ENCODE data around the gene MIPOL1. TPM values are rescaled to one million over a fixed set of nuclear protein-coding genes. Genes with fewer than 3 reads are reported as not detected.
"Not testable (repeated sequence)": the region's sequence is repeated elsewhere in the genome, so short reads cannot be mapped to it uniquely, and the experiment has no call there.

MIPOL1 gene
- total RNA-seq, 4 donors from 2014 or later = 17.0 to 43.4 (median 30.2) TPM

DNA sequence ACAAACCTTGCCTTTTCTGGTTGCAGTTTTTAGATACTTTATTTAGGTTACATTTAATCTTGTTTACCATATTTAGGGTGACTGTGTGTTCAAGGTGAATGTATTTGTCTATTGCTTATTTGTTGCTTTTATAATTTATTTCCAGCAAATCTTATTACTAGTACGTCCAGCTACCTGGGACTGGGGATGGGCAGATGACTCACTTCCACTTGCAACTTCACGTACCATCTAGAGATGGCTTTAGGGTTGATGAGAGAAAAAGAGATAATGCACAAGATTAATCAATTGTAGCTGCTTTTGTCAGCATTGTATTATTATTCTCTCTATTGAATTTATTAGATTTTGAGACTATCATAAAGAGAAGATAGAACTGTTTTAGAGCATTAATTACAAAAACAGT, 5.1 kb downstream of the MIPOL1 start:
- H3K36me3 ChIP-seq = no peaks in the 10 kb centered on the region
- no peak for TF ChIP-seq POLR2A (IDR thresholded peaks at IDR 0.05)
- TF ChIP-seq, protein P1, sequence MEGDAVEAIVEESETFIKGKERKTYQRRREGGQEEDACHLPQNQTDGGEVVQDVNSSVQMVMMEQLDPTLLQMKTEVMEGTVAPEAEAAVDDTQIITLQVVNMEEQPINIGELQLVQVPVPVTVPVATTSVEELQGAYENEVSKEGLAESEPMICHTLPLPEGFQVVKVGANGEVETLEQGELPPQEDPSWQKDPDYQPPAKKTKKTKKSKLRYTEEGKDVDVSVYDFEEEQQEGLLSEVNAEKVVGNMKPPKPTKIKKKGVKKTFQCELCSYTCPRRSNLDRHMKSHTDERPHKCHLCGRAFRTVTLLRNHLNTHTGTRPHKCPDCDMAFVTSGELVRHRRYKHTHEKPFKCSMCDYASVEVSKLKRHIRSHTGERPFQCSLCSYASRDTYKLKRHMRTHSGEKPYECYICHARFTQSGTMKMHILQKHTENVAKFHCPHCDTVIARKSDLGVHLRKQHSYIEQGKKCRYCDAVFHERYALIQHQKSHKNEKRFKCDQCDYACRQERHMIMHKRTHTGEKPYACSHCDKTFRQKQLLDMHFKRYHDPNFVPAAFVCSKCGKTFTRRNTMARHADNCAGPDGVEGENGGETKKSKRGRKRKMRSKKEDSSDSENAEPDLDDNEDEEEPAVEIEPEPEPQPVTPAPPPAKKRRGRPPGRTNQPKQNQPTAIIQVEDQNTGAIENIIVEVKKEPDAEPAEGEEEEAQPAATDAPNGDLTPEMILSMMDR (IDR thresholded peaks at IDR 0.05) = no peak
- 95 to 96% methylated on average over 2 of the region's 2 CpGs for WGBS, 2 donors
- H3K4me1 ChIP-seq = no peaks in the 10 kb centered on the region
- intact Hi-C loops (cut with DNase I) = no loop called here
- H3K9me3 ChIP-seq = no peaks in the 10 kb centered on the region
- no peak for DNase-seq
- H3K27me3 ChIP-seq = no peaks in the 10 kb centered on the region
- no peak overlapping the region for H3K27ac ChIP-seq
- no peak overlapping the region for H3K4me3 ChIP-seq (replicated peaks in 1 of 3)

DNA sequence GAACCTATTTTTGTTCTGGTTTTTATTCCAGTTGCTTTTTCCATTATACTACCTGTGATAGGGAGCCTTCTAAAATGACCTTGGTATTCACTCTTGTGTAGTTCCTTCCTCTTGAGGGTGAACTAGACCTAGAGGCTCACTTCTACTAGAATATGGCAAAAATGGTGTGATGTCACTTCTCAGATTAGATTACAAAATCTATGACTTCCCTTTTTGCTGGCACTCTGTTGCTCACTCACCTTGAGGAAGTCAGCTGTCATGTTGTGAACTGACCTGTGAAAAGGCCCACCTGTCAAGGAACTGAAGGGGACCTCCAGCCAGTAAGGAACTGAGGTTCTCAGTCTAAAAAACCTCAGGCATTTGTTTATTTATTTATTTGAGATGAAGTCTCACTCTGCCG, 5.7 kb downstream of the MIPOL1 start:
- no peaks in the 10 kb centered on the region for H3K9me3 ChIP-seq
- intact Hi-C loops (cut with DNase I) = no loop called here
- no peak overlapping the region for H3K4me3 ChIP-seq (replicated peaks in 1 of 3)
- 86 to 100% methylated on average over 1 of the region's 1 CpG for WGBS, 2 donors
- TF ChIP-seq, protein P1 (IDR thresholded peaks at IDR 0.05) = no peak
- no peak for TF ChIP-seq POLR2A (IDR thresholded peaks at IDR 0.05)
- H3K4me1 ChIP-seq = no peaks in the 10 kb centered on the region
- no peak overlapping the region for H3K27ac ChIP-seq
- H3K36me3 ChIP-seq = no peaks in the 10 kb centered on the region
- no peaks in the 10 kb centered on the region for H3K27me3 ChIP-seq
- no peak for DNase-seq

DNA sequence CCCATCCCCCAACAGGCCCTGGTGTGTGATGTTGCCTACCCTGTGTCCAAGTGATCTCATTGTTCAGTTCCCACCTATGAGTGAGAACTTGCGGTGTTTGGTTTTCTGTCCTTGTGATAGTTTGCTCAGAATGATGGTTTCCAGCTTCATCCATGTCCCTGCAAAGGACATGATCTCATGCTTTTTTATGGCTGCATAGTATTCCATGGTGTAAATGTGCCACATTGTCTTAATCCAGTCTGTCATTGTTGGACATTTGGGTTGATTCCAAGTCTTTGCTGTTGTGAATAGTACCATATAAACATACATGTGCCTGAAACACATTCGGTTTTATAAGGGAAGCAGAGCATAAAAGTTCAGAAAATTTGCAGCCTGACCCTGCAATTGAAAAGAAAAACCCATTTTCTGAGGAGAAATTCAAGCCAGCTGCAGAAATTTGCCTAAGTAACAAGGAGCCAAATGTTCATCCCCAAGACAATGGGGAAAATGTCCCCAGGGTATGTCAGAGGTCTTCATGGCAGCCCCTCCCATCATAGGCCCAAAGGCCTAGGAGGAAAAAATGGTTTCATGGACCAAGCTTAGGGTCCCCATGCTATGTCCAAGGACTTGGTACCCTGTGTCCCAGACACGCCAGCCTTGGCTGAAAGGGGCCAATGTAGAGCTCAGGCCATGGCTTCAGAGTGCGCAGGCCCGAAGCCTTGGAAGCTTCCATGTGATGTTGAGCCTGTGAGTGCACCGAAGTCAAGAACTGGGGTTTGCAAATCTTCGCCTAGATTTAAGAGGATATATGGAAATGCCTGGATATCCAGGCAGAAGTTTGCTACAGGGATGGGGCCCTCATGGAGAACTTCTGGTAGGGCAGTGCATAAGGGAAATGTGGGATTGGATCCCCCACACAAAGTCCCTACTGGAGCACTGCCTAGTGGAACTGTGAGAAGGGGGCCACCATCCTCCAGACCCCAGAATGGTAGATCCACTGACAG, 8.2 kb downstream of the MIPOL1 start:
- H3K36me3 ChIP-seq; H3K4me3 ChIP-seq (replicated peaks in 1 of 3); H3K4me1 ChIP-seq; DNase-seq; H3K9me3 ChIP-seq; H3K27ac ChIP-seq; H3K27me3 ChIP-seq; intact Hi-C loops (cut with DNase I): not testable (repeated sequence)
- WGBS, 2 donors = 96 to 99% methylated on average over 7 of the region's 7 CpGs

DNA sequence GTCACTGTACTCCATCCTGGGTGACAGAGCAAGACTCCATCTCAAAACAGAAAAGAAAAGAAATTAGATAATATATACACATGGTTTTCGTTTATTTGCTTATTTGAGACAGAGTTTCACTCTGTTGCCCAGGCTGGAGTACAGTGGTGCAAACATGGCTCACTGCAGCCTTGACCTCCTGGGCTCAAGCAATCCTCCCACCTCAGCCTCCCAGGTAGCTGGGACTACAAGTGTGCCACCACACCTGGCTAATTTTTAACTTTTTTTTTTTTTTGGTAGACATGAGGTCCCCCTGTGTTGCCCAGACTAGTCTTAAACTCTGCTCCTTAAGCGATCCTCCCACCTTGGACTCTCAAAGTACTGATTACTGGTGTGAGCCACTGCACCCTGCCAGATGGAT, 11.9 kb downstream of the MIPOL1 start:
- H3K27ac ChIP-seq; H3K4me1 ChIP-seq; H3K4me3 ChIP-seq (replicated peaks in 1 of 3); H3K9me3 ChIP-seq; intact Hi-C loops (cut with DNase I); H3K36me3 ChIP-seq; H3K27me3 ChIP-seq; DNase-seq: not testable (repeated sequence)
- WGBS, 2 donors = 89 to 95% methylated on average over 2 of the region's 2 CpGs

DNA sequence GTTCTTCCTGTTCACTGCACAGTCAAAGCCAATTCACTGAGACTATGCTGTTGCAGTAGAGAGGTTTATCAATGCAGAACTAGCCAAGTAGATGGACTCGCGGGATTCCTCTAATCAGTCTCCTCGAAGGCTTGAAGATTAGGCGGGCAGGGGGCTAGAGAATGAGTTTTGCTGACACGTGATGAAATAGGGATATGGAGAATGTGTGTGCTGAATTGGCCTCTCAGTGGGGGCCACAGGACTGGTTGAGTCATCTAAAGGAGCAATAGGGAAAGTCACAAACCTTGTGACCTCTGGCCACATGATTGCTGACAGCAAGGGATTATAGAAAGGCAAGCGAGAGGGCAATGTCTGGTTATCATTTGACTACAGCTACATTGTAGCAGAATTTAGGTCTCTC, 12.7 kb downstream of the MIPOL1 start:
- H3K36me3 ChIP-seq = no peaks in the 10 kb centered on the region
- no peaks in the 10 kb centered on the region for H3K9me3 ChIP-seq
- no peaks in the 10 kb centered on the region for H3K4me1 ChIP-seq
- no peak for DNase-seq
- intact Hi-C loops (cut with DNase I) = no loop called here
- H3K4me3 ChIP-seq (replicated peaks in 1 of 3) = no peak overlapping the region
- WGBS, 2 donors = 93 to 94% methylated on average over 6 of the region's 6 CpGs
- no peak overlapping the region for H3K27ac ChIP-seq
- TF ChIP-seq POLR2A (IDR thresholded peaks at IDR 0.05) = no peak
- TF ChIP-seq, protein P1 (IDR thresholded peaks at IDR 0.05) = no peak
- H3K27me3 ChIP-seq = no peaks in the 10 kb centered on the region

DNA sequence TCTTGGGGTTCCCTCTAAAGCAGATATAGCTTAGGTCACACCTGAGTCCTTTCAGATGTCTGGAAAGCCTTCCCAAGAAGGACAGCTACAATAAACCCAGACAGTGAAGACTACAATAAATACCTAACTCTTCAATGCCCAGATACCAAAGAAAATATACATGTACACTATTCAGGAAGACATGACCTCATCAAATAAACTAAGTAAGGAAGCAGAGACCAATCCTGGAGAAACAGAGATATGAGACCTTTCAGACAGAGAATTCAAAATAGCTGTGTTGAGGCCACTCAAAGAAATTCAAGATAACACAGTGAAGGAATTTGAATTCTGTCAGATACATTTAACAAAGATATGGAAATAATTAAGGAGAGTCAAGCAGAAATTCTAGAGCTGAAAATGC, 15.3 kb downstream of the MIPOL1 start:
- Histone ChIP-seq H3K27ac (no peak overlapping the region), H3K36me3 (no peaks in the 10 kb centered on the region), H3K9me3 (no peaks in the 10 kb centered on the region), H3K27me3 (no peaks in the 10 kb centered on the region), H3K4me3 (replicated peaks in 1 of 3) (no peak overlapping the region), H3K4me1 (no peaks in the 10 kb centered on the region)
- intact Hi-C loops (cut with DNase I) = no loop called here
- TF ChIP-seq POLR2A (IDR thresholded peaks at IDR 0.05) = no peak
- TF ChIP-seq, protein P1 (IDR thresholded peaks at IDR 0.05) = no peak
- DNase-seq = no peak
